ENCODE results near the gene TAGAP. TPM values are rescaled to one million over a fixed set of nuclear protein-coding genes. Genes with fewer than 3 reads are reported as not detected.
A peak's percentile ranks its signal among the peaks of the same experiment; 100 is the strongest.

The TAGAP gene
- total RNA-seq, 6 donors from 2014 or later, result 7.8 to 19.3 (median 8.8) TPM

GRCh38 chr6:159071843-159072769 is 27.3 kb upstream of the TAGAP start:
- Histone ChIP-seq H3K4me1 (peaks cover 0 to 3% (median 0%) of the 10 kb centered on the region in 4 donors), H3K27me3 (no peaks in the 10 kb centered on the region), H3K9me3 (no peaks in the 10 kb centered on the region), H3K36me3 (no peaks in the 10 kb centered on the region), H3K4me3 (no peak overlapping the region), H3K27ac (no peak overlapping the region)
- no peak for ATAC-seq (ENCODE audit: low FRiP score in 2 of 2)
- whole genome bisulfite sequencing, 2 donors, result 83 to 84% methylated on average over 7 of the region's 7 CpGs
- no peak for DNase-seq
- TF ChIP-seq POLR2A (IDR thresholded peaks at IDR 0.05) (no peak), POLR2AphosphoS5 (IDR thresholded peaks at IDR 0.05) (no peak), EP300 (IDR thresholded peaks at IDR 0.05) (no peak), CTCF (IDR thresholded peaks at IDR 0.05) (no peak)

GRCh38 chr6:159068904-159069578 is 24.2 kb upstream of the TAGAP start:
- Histone ChIP-seq H3K4me3 (no peak overlapping the region), H3K27me3 (no peaks in the 10 kb centered on the region), H3K4me1 (peaks cover 0 to under 1% (median 0%) of the 10 kb centered on the region in 4 donors), H3K36me3 (no peaks in the 10 kb centered on the region), H3K9me3 (no peaks in the 10 kb centered on the region), H3K27ac (peak overlapping the region in 2 of 4 donors; percentile 13 to 55)
- ATAC-seq (ENCODE audit: low FRiP score in 2 of 2) (no peak), DNase-seq (peak in 1 of 2 donors; percentile 51)
- 48 to 50% methylated on average over 15 to 17 of the region's 17 CpGs for WGBS, 2 donors
- TF ChIP-seq POLR2AphosphoS5 (IDR thresholded peaks at IDR 0.05) (no peak), CTCF (IDR thresholded peaks at IDR 0.05) (no peak), POLR2A (IDR thresholded peaks at IDR 0.05) (no peak), EP300 (IDR thresholded peaks at IDR 0.05) (no peak)

- ATAC-seq (ENCODE audit: low FRiP score in 2 of 2), result no peak
- peaks cover 0 to 7% (median 0%) of the 10 kb centered on the region in 4 donors for H3K4me1 ChIP-seq
- DNase-seq, result peak in 1 of 2 donors; percentile 43
- no peak overlapping the region for H3K4me3 ChIP-seq
- H3K27me3 ChIP-seq, result no peaks in the 10 kb centered on the region
- 72 to 86% methylated on average over 12 of the region's 12 CpGs for WGBS, 2 donors
- TF ChIP-seq POLR2AphosphoS5 (IDR thresholded peaks at IDR 0.05) (peak in 1 of 2 donors; percentile 50), POLR2A (IDR thresholded peaks at IDR 0.05) (no peak)
- H3K36me3 ChIP-seq, result no peaks in the 10 kb centered on the region
- H3K27ac ChIP-seq, result peak overlapping the region in 2 of 4 donors; percentile 23 to 53
- no peaks in the 10 kb centered on the region for H3K9me3 ChIP-seq
Observed at GRCh38 chr6:159067334-159067733, 22.5 kb upstream of the TAGAP start.

GRCh38 chr6:159066483-159066882 is 21.7 kb upstream of the TAGAP start:
- ATAC-seq (ENCODE audit: low FRiP score in 2 of 2) (no peak), DNase-seq (no peak)
- WGBS, 2 donors, result 72% methylated on average over 3 of the region's 3 CpGs
- Histone ChIP-seq H3K27ac (no peak overlapping the region), H3K9me3 (peaks cover 0 to 3% (median 0%) of the 10 kb centered on the region in 4 donors), H3K4me3 (no peak overlapping the region), H3K36me3 (no peaks in the 10 kb centered on the region), H3K27me3 (no peaks in the 10 kb centered on the region), H3K4me1 (peaks cover 0 to 7% (median 0%) of the 10 kb centered on the region in 4 donors)
- no peak for TF ChIP-seq POLR2A (IDR thresholded peaks at IDR 0.05)
- TF ChIP-seq CTCF (IDR thresholded peaks at IDR 0.05), result no peak
- no peak for TF ChIP-seq POLR2AphosphoS5 (IDR thresholded peaks at IDR 0.05)
- no peak for TF ChIP-seq EP300 (IDR thresholded peaks at IDR 0.05)

GRCh38 chr6:159065759-159066329 is 21.1 kb upstream of the TAGAP start:
- 89 to 90% methylated on average over 3 of the region's 3 CpGs for WGBS, 2 donors
- no peak overlapping the region for H3K4me3 ChIP-seq
- no peaks in the 10 kb centered on the region for H3K27me3 ChIP-seq
- H3K36me3 ChIP-seq, result no peaks in the 10 kb centered on the region
- peaks cover 0 to 3% (median 0%) of the 10 kb centered on the region in 4 donors for H3K9me3 ChIP-seq
- H3K27ac ChIP-seq, result no peak overlapping the region
- H3K4me1 ChIP-seq, result peaks cover 0 to 7% (median 0%) of the 10 kb centered on the region in 4 donors
- DNase-seq, result no peak
- ATAC-seq (ENCODE audit: low FRiP score in 2 of 2), result no peak
- TF ChIP-seq POLR2A (IDR thresholded peaks at IDR 0.05), result no peak
- TF ChIP-seq EP300 (IDR thresholded peaks at IDR 0.05), result no peak
